Retinal pigment epithelial cell (primary cell): ENCODE data around the gene SLC38A2.

Experiments
- DNase-seq: peaks from one replicate; pipeline ENCODE4 v3.0.0-alpha.2; 2010; ENCODE audit warnings: low read depth
- H3K4me3 ChIP-seq: 2 replicates; pipeline ENCODE4 v1.5.1; 2011; ENCODE audit warnings: mild to moderate bottlenecking, low read length, control low read depth, moderate library complexity
- TF ChIP-seq, protein P1 (sequence below): conservative IDR thresholded peaks from 2 replicates; pipeline ENCODE4 v1.5.1; 2011; ENCODE audit warnings: low read depth, low read length, control low read depth, inconsistent platforms

Gene SLC38A2

DNA sequence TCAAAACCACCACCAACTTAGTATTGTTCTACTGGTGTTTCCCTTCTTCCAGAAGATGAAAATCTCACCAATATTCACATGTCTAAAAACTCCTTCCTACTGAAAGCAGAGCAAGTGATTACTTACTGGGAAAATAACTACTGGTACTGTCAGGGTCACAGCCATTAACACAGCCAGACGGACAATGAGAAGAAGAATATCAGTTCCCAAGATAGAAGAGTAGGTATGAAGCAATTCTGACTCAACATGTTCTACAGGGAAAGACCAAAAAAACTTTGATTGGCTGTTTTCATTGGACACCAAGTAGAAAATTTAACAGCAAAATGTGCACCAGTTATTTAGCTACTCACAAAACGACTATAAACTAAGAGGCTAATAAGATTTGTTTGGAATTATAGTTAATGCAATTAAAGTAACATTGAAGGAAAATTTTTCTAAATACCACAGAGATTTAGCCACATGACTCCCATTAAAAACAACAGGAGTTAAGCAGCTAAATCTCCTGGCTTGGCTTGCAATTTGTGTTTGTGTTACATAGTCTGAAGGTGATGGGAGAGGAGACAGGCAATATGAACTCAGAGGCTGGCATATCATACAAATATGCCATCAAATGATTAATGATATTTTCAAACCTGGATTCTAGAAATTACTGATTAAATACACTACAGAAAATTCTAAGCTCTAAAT, 9.5 kb downstream of the SLC38A2 start:
- DNase-seq = no peak
- H3K4me3 ChIP-seq = no peak overlapping the region
- TF ChIP-seq, protein P1, sequence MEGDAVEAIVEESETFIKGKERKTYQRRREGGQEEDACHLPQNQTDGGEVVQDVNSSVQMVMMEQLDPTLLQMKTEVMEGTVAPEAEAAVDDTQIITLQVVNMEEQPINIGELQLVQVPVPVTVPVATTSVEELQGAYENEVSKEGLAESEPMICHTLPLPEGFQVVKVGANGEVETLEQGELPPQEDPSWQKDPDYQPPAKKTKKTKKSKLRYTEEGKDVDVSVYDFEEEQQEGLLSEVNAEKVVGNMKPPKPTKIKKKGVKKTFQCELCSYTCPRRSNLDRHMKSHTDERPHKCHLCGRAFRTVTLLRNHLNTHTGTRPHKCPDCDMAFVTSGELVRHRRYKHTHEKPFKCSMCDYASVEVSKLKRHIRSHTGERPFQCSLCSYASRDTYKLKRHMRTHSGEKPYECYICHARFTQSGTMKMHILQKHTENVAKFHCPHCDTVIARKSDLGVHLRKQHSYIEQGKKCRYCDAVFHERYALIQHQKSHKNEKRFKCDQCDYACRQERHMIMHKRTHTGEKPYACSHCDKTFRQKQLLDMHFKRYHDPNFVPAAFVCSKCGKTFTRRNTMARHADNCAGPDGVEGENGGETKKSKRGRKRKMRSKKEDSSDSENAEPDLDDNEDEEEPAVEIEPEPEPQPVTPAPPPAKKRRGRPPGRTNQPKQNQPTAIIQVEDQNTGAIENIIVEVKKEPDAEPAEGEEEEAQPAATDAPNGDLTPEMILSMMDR = no peak

DNA sequence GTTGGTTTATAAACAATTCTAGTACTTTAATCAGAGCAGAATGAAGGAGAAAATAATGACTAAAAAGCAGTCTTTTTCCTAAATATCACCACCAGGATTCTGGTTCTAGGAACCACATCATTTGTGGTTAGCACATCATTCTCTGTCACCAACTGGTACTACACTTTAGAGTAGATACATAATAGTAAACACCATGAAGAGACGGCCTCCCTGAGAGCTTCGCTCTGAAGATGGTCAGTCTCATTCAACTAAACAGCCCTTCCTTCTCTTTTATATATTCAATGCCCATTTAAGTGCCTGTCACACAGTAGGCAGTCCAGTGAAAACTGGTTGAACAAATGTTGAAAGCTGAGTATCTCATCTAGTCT, 10.9 kb downstream of the SLC38A2 start:
- no peak overlapping the region for H3K4me3 ChIP-seq
- DNase-seq = no peak
- TF ChIP-seq, protein P1 = no peak

DNA sequence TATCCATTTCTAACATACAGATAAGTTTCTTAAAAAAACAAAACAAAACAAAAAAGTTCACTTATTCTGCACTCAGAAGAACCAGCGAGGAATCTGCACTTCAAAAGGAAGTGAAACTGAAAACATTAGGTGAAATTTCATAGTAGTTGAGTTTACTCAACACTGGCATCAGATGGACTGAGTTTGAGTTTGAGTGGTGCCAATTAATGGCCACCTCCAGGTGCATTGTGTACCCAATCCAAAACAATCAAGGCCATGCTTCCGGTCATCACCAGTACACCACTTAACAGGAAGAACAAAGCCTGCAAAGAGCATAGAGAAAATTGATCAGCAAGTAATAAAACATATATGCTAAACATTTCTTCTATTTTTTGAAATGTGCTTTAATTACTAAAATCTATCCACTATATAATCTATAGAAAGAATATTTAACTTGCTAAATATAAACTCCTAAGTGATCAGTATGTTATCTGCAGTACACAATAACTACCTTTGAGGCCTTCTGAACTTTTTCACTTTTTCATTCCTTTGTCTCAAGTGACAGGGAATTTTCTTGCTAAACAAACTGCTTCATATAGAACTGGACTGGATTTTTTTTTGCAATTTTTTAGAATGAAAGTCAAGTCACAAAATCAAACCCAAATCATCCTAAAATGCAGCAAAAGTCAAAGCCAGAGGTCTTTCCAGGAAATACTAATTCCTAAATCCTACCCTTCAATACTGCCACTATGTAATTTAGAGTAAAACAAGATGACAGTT, 11.5 kb downstream of the SLC38A2 start:
- DNase-seq = no peak
- TF ChIP-seq, protein P1 = no peak
- no peak overlapping the region for H3K4me3 ChIP-seq

DNA sequence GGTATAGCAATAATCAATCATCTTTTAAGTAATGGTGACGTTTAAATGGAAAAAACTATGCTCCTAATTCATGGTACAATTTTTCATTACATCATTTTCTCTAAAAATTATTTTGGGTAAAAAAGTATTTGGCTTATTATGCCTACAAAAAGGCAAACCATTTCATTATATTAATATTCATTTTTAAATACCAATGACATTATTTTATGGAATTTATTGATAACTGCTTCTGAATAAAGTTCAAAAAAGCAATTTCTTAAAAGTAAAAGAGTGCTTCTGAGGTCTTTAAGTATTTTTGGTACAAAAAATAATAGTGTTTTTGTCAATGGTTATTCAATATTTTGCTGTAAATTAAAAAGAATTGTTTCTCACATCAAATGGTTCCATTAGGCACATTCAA, 12.2 kb downstream of the SLC38A2 start:
- no peak for DNase-seq
- TF ChIP-seq, protein P1 = no peak
- H3K4me3 ChIP-seq = no peak overlapping the region

DNA sequence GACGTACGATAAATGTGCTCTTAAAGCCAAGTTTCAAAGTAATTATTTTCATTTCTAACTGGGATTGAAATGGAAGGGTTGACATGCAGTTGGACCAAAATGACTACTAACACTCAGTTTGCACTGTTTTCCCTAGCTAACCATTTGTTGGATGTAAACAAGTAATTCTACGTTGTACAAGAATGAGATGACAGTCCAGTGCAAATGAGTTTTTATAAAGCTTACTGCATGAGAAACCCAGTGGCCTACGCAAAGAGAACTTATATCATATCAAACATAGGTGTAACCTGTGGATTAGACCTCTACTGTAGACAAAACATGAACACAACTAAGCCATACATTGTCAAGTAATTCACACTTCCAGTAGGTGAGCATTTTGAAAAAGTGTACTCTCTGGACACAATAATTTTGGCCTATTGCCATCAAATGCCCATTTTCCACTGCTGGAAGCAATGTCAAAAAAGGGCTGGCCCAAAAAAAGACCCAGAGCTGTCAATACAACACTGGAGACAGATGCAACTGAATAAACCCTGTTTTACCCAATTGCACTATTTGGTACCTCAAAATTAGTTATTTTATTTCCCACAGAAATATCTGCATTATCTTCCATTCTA, 12.8 kb downstream of the SLC38A2 start:
- no peak for DNase-seq
- TF ChIP-seq, protein P1 = no peak
- no peak overlapping the region for H3K4me3 ChIP-seq

DNA sequence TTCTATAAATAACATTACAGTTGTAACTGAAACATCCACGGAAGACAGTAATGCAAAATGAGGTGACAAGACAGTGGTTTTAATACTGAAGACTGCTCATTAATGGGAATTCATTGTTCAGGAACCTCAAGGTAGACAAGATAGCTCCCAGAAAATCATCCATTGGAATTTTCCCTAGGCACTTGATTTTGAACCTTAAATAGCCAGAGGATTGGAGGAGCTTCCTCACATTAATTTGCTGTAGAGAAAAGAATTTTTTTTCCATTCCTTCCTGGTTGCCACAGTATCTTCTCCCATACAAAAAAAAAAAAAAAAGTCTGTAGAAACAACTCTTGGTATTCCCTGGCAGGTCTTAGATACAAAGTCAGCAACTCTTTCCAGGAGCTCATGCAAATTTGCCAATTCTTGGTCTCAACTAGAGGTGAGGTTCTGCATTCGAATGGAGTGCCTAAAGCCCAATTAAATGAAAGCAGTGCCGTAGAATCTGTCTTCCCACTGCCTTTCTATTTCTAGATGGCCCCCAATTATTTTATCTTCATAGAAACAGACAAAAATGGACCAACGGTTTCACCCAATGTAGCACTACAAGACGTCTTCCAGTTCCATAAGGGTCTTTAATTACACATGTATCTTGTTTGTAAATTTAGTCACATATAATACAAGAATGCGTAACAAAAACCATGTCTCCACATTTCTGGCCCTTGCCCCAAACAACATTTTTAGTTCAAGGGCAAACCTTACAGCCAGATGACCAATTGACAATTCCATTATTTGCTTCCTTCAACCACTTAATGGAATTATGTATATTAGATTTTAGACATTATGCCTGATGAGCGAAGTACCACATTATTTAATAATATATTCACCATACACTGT, 13.5 kb downstream of the SLC38A2 start:
- TF ChIP-seq, protein P1 = no peak
- no peak for DNase-seq
- H3K4me3 ChIP-seq = no peak overlapping the region
